HepG2 (cell line): ENCODE measurements around the gene GPS1. TPM values are rescaled to one million over a fixed set of nuclear protein-coding genes. Genes with fewer than 3 reads are reported as not detected.

Experiments used
- ARNTL ChIP-seq: sonication (generic); formaldehyde crosslinking; IDR thresholded peaks from 2 replicates; pipeline ENCODE4 v1.4.0; 2020; ENCODE audit warnings: mild to moderate bottlenecking, missing genetic modification reagents
- CHD2 ChIP-seq: IDR thresholded peaks from 2 replicates; pipeline ENCODE4 v1.6.1; 2011; ENCODE audit warnings: low read depth, low read length, improper control_type of control experiment
- FOXA1 ChIP-seq, 2 experiments: fragments of 450-650 bp in 1 of 2; sonication (generic) in 1 of 2; formaldehyde crosslinking in 1 of 2; IDR thresholded peaks; 2 replicates each; pipeline versions ENCODE4 v1.4.0 to v1.6.1; 2016 to 2020; ENCODE audit warnings: missing genetic modification reagents in 1 of 2
- GZF1 ChIP-seq: sonication (generic); formaldehyde crosslinking; IDR thresholded peaks from 2 replicates; pipeline ENCODE4 v1.5.1; 2020; ENCODE audit warnings: mild to moderate bottlenecking, missing genetic modification reagents
- HINFP ChIP-seq: sonication (generic); formaldehyde crosslinking; IDR thresholded peaks from 2 replicates; pipeline ENCODE4 v1.4.0; 2020; ENCODE audit warnings: low read depth, mild to moderate bottlenecking, missing genetic modification reagents
- JARID2 ChIP-seq: sonication (generic); formaldehyde crosslinking; IDR thresholded peaks from 2 replicates; pipeline ENCODE4 v1.8.1; 2023; ENCODE audit warnings: missing genetic modification reagents, inconsistent platforms; ENCODE audit not compliant: insufficient replicate concordance
- KDM1A ChIP-seq: IDR thresholded peaks from 2 replicates; pipeline ENCODE4 v1.6.1; 2016; ENCODE audit warnings: missing compliant biosample characterization
- MTF2 ChIP-seq: sonication (generic); formaldehyde crosslinking; IDR thresholded peaks from 2 replicates; pipeline ENCODE4 v1.5.0; 2020; ENCODE audit warnings: missing genetic modification reagents, borderline replicate concordance
- NBN ChIP-seq: fragments of 450-650 bp; conservative IDR thresholded peaks from 2 replicates; pipeline ENCODE4 v1.6.1; 2017
- NCOA2 ChIP-seq: sonication (generic); formaldehyde crosslinking; IDR thresholded peaks from 2 replicates; pipeline ENCODE4 v1.8.0; 2022; ENCODE audit warnings: inconsistent platforms
- NFIC ChIP-seq: IDR thresholded peaks from 2 replicates; pipeline ENCODE4 v1.6.1; 2012; ENCODE audit warnings: mild to moderate bottlenecking, low read length, inconsistent platforms
- PHF5A ChIP-seq: IDR thresholded peaks from one replicate; pipeline ENCODE4 v1.6.1; 2018; ENCODE audit warnings: low read depth, missing genetic modification reagents; ENCODE audit not compliant: unreplicated experiment
- RNF2 ChIP-seq: fragments of 450-650 bp; conservative IDR thresholded peaks from 2 replicates; pipeline ENCODE4 v1.6.1; 2016; ENCODE audit warnings: low read depth
- SIX4 ChIP-seq: sonication (generic); formaldehyde crosslinking; IDR thresholded peaks from 2 replicates; pipeline ENCODE4 v1.4.0; 2020; ENCODE audit warnings: missing genetic modification reagents
- SNAPC2 ChIP-seq: sonication (generic); formaldehyde crosslinking; IDR thresholded peaks from 2 replicates; pipeline ENCODE4 v1.8.1; 2022; ENCODE audit warnings: mild to moderate bottlenecking, missing genetic modification reagents
- TBL1XR1 ChIP-seq: fragments of 150-350 bp; IDR thresholded peaks from 2 replicates; pipeline ENCODE4 v1.6.1; 2014; ENCODE audit warnings: borderline replicate concordance, low read length; ENCODE audit not compliant: partially characterized antibody
- ZBTB49 ChIP-seq: sonication (generic); formaldehyde crosslinking; IDR thresholded peaks from 2 replicates; pipeline ENCODE4 v1.4.0; 2020; ENCODE audit warnings: missing genetic modification reagents, borderline replicate concordance
- ZHX1 ChIP-seq: sonication (generic); formaldehyde crosslinking; IDR thresholded peaks from 2 replicates; pipeline ENCODE4 v1.8.1; 2022; ENCODE audit warnings: low read depth, mild to moderate bottlenecking, missing genetic modification reagents
- ZMYM2 ChIP-seq: sonication (generic); formaldehyde crosslinking; IDR thresholded peaks from 2 replicates; pipeline ENCODE4 v1.8.0; 2022; ENCODE audit warnings: mild to moderate bottlenecking, missing genetic modification reagents
- ZNF3 ChIP-seq: IDR thresholded peaks from 2 replicates; pipeline ENCODE4 v1.7.0; 2017; ENCODE audit warnings: inconsistent platforms
- ZNF329 ChIP-seq: sonication (generic); formaldehyde crosslinking; IDR thresholded peaks from 2 replicates; pipeline ENCODE4 v1.9.0; 2021; ENCODE audit warnings: low read depth, mild to moderate bottlenecking, missing genetic modification reagents
- ZNF34 ChIP-seq: sonication (generic); formaldehyde crosslinking; IDR thresholded peaks from 2 replicates; pipeline ENCODE4 v1.4.0; 2020; ENCODE audit warnings: mild to moderate bottlenecking, missing genetic modification reagents, borderline replicate concordance
- ZNF343 ChIP-seq: sonication (generic); formaldehyde crosslinking; IDR thresholded peaks from 2 replicates; pipeline ENCODE4 v1.4.0; 2020; ENCODE audit warnings: mild to moderate bottlenecking, missing genetic modification reagents
- ZNF614 ChIP-seq: IDR thresholded peaks from 2 replicates; pipeline ENCODE4 v1.6.1; 2018; ENCODE audit warnings: missing biosample characterization, missing genetic modification reagents, inconsistent platforms, borderline replicate concordance
- polyA plus RNA-seq, 8 experiments: library from polyadenylated mRNA; depleted of rRNA in 3 of 8; stranded (reverse) in 7 of 8; unstranded in 1 of 8; fragments of >200 nt; fragmentation: Illumina TruSeq in 4 of 8; extraction: Trizol in 4 of 8; gene quantifications; 2 replicates each; pipeline versions ENCODE4 v1.2.1 to v1.2.3, GENCODE V29; 2011 to 2016; ENCODE audit warnings: low read depth in 4 of 8, missing spikeins in 1 of 8, mixed read lengths in 1 of 8; ENCODE audit not compliant: insufficient read depth in 1 of 8
- total RNA-seq, 5 experiments: library from RNA; depleted of rRNA; stranded (reverse); fragments of >200 nt; fragmentation: Illumina TruSeq; extraction: Trizol; gene quantifications; 2 replicates each; pipeline ENCODE4 v1.2.3, GENCODE V29; 2016; ENCODE audit warnings: low read depth in 1 of 5

GPS1 gene
- total and polyA plus RNA-seq, 2 of the 13 experiments (the other 11 are each of a cell fraction or from before 2014, with no cell fraction given): 124 to 128 TPM

- TF ChIP-seq ZNF34 (CRISPR knock-in tag): 0 out of 2 replicates have a peak, but pooled peaks have one; percentile 9
- peak; percentile 72 for TF ChIP-seq PHF5A (CRISPR knock-in tag)
- TF ChIP-seq NCOA2: peak; percentile 76
- TF ChIP-seq MTF2 (CRISPR knock-in tag): no peak
- TF ChIP-seq ARNTL: peak; percentile 70; the same call in 1 of the 2 replicates
- TF ChIP-seq KDM1A (CRISPR knock-in tag): peak; percentile 33; the same call in 1 of the 2 replicates
- no peak; the same call in 1 of the 2 replicates for TF ChIP-seq ZHX1 (CRISPR knock-in tag)
- no peak for TF ChIP-seq NFIC
- TF ChIP-seq ZNF329 (CRISPR knock-in tag): no peak
- TF ChIP-seq ZNF3 (CRISPR knock-in tag): 0 out of 2 replicates have a peak, but pooled peaks have one; percentile 12
- TF ChIP-seq FOXA1 (IDR thresholded peaks at IDR 0.05): no peak
- no peak for TF ChIP-seq FOXA1 (CRISPR knock-in tag; IDR thresholded peaks at IDR 0.05)
- peak; percentile 82 for TF ChIP-seq SNAPC2 (CRISPR knock-in tag)
- no peak for TF ChIP-seq TBL1XR1
- no peak for TF ChIP-seq NBN
- TF ChIP-seq CHD2: 0 out of 2 replicates have a peak, but pooled peaks have one; percentile 66
- peak; percentile 68 for TF ChIP-seq ZNF614
- no peak for TF ChIP-seq ZMYM2
- peak; percentile 79; the same call in 1 of the 2 replicates for TF ChIP-seq HINFP (CRISPR knock-in tag)
- no peak; the same call in 1 of the 2 replicates for TF ChIP-seq GZF1 (CRISPR knock-in tag)
- no peak for TF ChIP-seq ZNF343 (CRISPR knock-in tag)
- no peak for TF ChIP-seq JARID2 (CRISPR knock-in tag)
- peak; percentile 53 for TF ChIP-seq SIX4 (CRISPR knock-in tag)
- no peak for TF ChIP-seq ZBTB49 (CRISPR knock-in tag)
- 0 out of 2 replicates have a peak, but pooled peaks have one; percentile 61 for TF ChIP-seq RNF2
Observed at GRCh38 chr17:82101767-82102679, 50.3 kb downstream of the GPS1 start (continued).
